ENCODE results near the gene PCTP.

The PCTP gene

DNA sequence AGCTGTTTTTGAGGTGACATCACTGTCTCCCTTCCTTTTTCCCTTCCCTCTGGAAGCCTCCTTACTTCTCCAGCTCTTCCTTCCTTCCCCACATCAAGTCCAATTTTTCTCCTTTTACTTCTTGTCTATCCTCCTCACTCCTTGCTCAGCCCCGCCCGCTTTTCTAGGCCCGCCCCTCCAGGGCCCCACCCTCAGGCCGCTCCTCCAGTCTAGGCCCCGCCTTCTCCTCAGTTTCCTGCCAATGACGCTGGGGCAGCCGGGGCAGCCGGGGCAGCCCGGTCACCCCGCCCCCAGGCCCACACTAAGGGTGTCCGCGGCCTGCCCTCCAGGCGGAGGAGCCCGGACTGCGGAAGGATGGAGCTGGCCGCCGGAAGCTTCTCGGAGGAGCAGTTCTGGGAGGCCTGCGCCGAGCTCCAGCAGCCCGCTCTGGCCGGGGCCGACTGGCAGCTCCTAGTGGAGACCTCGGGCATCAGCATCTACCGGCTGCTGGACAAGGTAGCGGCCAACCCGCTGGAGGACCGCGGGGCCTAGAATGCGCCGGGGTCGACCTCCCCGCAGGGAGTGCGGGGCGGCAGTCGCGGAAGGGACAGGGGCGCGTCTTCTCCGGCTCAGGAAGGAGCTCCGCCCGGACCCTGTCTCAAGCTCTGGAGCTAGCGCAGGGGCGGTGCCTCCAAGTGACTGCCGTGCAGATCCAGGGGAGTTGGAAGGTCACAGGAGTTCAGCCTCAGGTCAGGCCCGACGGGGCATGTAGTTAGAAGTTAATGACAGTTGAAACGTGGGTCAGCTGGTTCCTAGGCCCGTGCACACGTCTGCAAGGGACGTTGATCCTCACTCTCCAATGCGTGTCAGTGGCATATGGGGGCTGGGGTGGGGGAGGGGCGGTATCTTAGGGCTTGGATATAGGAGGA is at the start of gene PCTP:
Gene PCTP (plus strand): TSS at position 302 of the 908 bp plus-strand sequence. CDS start 53 bp downstream, at position 355.
- peak in 50 of 51 donors; percentile 30 to 93 (median 80) for DNase-seq

DNA sequence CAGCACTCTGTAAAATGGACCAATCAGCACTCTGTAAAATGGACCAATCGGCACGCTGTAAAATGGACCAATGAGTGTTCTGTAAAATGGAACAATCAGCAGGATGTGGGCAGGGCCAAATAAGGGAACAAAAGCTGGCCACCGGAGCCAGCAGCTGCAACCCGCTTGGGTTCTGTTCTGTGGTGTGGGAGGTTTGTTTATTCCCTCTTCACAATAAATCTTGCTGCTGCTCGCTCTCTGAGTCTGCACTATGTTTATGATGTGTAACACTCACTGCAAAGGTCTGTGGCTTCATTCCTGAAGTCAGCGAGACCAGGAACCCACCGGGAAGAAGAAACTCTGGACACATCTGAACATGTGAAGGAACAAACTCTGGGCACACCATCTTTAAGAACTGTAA is 48.7 kb upstream of the PCTP start:
- no peak for DNase-seq

DNA sequence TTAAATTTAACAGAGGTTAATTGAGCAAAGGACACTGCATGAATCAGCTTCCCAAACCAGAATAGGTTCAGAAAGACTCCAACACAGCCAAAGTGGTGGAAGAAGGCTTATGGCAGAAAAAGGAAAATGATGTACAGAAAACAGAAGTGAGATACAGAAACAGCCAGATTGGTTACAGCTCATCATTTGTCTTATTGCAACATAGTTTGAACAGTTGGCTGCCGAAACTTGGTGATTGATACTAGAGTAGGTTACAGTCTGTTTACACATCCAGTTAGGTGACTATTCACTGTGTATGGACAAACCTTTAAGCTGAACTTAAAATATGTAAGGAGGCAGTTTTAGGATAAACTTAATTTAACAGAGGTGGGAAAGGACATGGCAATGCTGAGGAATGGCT is 46.5 kb upstream of the PCTP start:
- no peak for DNase-seq

DNA sequence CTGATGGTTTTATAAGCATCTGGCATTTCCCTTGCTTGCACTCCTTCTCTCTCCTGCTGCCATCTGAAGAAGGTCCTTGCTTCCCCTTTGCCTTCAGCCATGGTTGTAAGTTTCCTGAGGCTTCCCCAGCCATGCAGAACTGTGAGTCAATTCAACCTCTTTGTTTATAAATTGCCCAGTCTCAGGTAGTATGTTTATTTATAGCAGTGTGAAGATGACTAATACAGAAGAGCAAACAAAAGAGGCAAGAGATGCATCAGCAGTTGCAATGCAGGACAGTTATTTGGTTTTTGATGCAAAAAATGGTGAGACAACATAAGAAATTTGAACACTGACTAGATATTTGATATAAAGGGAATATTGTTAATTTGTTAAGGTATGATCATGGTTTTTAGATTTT is 45.0 kb upstream of the PCTP start:
- DNase-seq, result no peak

DNA sequence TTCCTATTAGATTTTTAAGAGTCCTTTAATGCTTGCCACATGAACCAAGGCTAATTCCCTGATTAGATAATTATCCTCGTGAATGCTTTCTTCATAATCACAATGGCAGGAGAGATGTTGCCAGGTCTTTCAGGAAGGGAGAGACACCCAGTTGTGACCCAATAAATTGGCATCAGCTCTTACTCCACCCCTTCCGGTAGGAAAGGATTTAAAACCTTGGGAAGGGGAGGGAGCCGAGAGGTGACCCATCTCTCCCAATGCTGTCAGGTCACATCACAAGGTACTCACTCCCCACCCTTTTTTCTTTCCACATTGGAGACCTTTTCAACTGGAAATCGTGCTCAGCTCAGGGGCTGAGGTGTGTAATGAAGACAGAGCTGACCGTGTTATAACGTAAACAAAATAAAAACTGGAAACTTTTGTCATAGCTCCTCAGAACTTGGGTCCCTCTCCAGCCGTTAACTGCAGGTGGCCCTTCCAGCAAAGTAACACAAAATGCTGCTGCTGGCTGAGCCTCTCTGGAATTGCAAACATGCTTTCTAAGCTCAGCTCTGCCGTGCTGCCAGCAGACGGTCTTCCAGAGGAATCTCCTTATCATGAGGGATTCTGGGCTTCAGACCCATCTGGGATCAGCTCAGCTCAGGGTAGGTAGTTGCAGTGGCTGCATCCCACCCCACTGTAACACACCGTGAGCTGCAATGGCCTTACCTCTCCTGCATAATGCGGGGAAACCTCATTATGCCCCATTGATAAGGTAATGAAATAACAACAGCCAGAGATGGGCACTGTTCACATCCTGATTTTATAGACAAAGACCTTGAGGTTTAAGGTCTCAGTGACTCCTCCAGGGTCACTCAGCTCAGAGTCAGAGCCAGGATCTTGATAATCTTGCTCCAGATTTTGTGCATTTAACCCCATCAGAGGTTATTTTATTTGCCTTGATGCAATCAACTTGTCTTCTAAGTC is 43.8 kb upstream of the PCTP start:
- no peak for DNase-seq

DNA sequence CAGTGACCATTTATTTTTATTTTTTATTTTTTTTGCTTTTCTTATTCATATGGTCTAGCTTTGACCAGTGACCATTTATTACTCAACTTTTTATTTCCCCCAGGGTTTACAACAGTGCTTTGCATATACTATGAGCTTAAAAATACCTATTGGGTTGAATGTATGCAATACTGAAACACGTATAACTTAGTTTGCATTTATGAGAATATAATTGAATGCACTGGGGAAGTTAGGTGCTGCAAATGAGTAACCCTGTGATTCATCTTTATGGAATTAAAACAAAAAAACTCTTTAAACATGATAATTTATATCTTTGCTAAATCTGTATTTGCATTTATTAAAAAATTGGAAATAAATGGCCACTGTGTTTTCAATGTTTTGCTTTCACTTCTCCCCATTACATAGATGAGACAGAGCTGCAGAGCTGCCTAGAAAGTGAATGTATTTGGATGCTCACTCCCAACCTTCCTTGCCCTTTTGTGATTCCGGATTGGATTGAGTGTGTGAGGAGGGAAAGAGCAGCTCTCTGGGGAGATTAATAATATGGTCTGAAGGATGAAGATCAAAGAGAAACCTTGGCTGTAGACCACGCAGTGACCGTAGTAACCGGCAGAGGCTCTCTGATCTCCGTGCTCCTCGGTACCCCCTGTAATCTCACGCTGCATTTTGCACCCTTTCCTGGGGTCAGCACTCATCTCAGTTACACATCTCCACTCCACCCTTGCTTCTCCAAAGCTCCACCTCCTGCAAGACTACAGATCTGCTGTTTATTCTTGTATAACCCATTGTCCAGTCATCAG is 42.5 kb upstream of the PCTP start:
- no peak for DNase-seq

DNA sequence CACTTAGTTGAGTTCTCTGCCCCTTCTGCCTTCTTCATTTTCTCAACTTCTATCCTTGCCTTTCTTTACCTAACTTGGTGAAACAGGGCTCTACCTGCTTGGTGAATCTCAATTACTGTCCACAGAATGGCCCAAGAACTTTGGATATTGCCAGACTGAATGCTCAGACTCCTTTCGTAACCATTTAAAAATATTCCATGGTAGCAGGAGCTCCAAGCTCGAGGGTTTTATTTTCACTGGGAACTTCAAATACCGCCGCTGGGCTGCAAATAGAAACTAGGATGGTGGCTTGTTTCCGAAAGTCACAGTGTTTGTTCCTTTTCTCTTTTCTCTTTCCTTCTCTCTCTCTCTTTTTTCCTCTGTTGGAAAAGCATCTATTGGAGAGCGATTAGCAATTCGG is 41.4 kb upstream of the PCTP start:
- DNase-seq, result no peak

DNA sequence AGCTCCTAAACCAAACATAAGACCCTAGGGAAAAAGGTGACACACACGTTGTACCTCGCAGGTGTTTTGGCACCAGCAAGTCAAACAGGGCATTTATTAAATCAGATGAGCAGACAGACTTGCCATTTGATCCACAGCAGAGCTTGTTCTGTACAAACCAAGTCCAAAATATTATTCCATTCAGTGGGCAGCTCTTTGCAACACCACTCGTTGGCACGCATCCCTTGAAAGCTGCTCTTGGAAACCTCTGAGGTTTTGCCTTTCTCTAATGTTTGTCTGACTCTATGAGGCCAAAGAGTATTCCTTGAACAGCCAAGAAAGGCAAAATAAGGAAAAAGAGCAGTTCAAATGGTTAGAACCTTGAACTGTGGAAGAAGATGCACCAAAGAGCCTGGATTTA is 40.9 kb upstream of the PCTP start:
- peak in 1 of 51 donors; percentile 15 for DNase-seq

DNA sequence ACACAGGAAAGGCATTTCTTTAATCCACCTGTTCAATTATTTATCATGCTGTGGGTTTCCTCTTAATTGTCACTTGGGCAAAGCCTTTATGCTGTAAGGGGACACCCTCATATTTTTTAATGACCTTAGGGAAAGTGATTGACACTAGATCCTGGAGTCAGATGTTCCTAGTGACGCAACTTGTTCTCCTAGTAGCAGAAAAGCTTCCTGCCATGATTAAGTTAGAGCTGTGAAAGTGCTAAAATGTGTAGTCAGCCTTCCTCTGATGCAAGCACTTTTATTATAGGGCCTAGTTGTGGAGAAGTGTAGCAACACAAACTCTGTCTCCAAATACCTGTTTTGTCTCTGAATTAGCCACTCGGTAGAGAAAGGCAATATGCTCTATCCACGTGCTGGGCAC is 40.4 kb upstream of the PCTP start:
- DNase-seq, result no peak

DNA sequence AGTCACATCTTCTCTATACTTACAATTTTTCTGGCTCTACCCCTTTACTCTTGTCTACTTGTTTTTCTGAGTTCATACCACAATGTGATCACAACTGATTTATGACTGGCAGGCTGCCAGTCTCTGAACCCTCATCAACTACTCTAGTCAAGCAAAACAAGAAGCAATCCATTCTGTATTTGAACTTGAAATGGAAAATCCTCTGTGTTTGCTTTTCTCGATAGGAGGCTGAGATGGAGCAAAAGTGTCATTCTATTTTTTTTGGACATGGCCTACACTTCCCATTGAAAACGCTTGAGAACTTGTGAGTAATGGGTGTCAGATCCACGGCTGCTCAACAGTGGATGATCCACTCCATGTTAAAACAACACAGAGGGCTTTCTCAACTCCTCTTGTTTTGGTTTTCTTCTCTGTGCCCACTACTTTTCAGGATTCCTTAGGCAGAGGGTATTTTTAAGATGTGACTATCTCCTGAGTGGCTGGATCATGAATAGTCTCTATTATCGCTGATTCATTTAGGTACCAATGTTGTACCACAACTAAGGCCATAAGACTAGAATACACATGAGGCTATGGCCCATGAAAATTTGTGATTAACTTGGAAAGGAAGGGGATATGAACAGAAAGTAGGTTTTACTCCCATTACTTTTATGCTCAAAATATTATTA is 39.9 kb upstream of the PCTP start:
- no peak for DNase-seq

DNA sequence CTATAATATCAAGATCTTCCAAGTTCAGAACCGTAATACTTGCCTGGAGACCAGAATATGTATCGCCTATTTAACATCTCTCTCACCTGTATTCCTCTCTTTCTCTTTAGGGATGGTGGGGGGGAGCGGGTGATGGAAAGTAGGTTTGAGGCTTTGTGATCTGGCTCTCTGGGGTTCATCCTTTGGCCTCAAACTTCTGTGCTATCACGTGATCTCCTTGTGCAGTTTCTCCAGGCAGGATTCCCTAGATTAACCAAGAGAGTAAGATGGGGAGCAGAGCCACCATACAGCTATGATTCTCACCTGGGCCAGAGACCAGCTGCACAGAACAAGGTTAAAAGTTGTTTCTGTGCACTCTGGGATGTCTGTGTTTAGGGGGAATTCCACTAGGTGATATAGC is 33.4 kb upstream of the PCTP start:
- DNase-seq, result no peak

DNA sequence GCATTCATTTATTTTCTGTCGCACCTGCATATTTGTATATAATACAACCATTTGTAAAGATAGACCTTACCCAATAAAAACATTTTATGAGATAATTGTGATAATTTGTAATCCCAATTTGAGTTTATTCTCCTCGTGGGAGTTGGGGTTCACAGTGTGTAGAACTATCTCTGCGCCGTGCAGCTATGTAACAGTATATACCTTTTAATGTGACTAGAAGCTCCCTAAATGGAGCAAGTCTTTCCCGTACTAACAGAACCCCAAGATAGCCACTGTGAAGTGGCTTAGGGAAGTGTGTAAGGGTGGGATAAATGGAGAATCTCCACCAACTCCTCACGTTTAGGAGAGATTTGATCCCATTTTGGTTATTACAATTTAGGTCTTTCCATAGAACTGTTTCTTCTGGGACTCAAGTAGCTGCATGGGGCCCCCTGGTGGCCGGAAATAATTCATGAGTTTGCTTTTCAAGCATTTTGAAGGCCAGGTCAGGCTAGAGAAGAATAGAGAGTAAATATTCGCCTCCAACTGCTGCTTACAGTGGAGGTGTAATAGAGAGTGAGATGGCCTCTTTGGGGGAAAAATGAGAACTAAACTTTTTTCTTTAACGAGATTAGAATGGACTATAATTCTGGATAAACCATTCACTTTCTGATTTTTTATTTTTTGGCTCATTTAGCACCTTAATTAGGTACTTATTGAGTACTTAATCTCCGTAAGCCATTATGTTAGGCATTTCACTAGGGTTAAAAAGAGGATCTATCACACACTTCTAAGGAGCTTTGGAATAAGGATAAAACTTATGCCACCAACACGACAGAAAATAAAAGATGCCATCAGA is 32.7 kb upstream of the PCTP start:
- peak in 34 of 51 donors; percentile 1 to 85 (median 43) for DNase-seq

DNA sequence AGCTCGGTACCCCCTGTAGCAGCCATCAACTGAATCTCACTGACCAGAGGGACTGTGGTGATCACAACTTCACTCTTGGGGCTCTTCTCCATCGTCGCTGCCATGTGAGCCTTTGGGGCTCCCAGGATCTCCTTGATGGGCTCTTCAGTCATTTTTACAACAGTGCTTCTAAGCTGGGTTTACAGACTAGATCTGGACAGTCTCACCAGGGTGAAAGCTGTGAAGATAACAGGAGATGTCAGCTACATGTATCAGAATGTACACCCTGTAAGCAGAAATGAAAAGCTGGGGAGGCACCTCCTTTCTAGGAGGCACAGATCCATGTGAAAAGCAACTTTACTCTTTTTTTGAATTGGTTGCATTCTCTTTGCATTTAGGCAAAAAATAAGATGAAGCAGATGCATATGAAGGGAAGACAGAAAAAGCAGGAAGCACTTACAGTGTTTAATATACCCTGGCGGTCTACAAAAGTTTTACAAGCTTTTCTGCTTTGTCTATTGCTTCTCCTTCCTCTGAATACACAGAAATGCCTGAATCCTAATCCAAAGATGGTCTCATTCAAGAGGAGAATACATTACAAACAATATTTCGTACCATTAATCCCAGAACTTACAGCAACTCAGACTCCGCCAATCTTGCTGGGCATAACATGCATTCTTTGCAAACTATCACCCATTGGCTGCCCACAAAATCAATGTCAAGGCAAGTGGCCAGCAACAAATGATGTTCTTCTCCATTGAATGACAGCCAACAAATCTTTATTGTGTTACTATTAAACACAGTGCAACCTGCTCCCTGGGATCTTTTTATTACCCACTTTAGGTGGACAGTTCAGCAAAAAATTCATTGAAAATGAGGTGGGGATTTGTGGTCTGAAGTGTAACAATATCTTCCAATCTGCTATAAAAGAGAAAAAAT is 29.7 kb upstream of the PCTP start:
- DNase-seq, result no peak

DNA sequence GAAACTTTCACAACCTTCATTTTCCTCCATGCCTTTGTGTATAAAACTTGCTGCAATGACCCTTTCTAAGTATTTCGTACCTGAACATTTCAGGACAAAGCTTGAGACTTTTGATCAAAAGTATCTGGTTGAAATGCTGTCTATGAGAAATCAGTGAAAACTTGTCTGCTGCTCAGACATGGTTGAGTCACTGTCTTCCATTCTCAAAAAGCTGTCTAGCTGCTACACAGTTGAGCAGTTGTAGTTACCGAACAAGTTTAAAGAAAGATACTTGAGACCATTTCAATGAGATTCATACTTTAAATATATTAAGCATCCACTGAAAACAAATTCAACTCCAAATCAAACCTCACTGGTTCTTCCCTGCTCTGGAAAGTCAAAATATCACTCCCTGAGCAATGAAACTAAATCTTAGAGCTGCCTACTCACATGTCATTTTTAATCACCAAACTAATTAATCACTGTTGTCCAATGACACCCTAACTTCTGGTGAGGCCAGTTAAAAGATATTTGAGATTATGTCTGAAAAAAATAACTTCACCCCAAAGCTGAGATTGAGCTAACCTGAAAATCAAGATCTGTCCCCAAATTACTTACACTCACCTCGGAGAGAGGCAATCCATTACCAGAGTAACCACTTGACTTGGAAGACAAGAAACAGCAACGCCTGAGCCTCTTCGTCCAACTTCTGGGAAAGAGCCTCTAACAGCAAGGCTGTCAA is 28.7 kb upstream of the PCTP start:
- no peak for DNase-seq

DNA sequence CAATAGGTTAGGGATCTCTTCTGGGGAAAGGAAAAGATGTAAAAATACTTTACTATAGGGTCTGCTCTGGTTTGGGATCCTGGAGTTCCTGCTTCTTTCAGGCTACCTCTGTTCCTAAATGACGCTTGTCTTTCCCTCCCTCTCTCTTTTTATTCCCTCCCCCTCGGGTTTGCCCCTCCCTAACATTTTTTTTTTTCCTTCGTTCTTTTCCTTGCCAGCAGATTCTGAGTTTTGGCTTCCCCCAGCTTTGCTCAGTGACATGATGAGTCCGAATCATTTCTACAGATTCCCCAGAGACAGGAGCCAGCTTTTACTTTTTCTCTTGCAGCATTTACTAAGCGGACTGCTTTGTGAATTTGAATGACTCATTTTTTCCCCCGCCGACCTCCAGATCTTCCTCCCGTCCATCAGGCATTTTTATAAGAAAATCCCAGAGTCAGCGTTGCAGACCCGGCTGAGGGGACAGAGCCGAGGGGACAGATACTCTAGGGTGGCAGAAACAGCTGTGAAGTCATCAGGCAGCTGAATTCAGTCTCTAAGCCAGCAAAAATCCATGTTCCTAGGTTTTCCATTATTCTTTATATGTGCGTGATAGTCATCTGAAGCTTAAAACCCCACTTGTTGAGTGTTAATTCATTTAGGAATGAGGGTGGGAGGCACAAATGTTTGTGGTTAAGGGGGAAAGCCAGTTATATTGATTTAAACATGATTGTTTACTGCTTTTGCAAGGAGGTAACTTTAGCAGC is 27.9 kb upstream of the PCTP start, which contains the start of gene TMEM100:
Gene TMEM100 (minus strand): TSS at position 123 of the 746 bp plus-strand sequence. CDS start 1,794 bp downstream, outside the sequence.
- DNase-seq, result peak in 1 of 51 donors; percentile 16

DNA sequence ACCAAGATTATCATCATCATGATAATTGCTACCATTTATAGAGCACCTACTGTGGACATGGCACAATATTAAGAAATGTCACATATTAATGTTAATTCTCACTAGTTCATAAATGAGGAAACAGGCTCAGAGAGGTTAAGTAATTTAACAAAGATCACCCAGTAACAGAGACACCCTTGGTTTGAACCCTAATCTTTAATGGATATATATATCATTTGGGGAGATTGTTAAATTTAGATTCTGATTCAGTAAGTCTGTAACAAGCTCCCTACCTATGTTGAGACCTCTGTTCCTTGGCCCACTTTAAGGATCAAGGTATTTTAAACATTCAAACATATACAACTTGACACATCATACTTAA is 27.4 kb upstream of the PCTP start:
- DNase-seq, result no peak

DNA sequence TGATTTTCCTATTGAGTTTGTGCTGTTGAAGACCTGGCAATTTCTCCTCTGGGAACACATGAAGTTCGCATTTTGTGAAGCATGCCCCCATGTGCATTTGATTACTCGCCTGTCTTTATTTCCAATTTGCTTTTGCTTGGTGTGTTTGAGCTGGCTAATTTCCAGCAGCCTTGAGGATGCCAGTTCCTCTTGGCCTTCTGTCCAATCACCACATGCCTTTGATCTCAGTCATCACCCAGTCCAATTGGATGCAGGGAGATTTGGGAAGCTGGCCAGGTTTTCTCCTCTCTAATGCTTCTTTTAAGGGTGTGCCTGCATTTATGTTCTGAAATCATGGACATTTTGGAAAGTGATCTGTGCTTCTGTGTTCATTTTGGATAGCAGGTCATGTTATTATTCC is 24.4 kb upstream of the PCTP start:
- DNase-seq, result peak in 6 of 51 donors; percentile 2 to 22 (median 12)

Data from hypothalamus (tissue), 51 donors.